Mammary epithelial cell (primary cell): ENCODE results near the gene CELSR1.

Experiments used
- EZH2 ChIP-seq: IDR thresholded peaks from 2 replicates; pipeline ENCODE4 v1.6.1; 2012; ENCODE audit warnings: low read length, inconsistent platforms, borderline replicate concordance
- TF ChIP-seq, protein P1 (sequence below), 2 donors: IDR thresholded peaks in 1 of 2; conservative IDR thresholded peaks in 1 of 2; 2 replicates each; pipeline ENCODE4 v1.5.1; 2011 to 2012; ENCODE audit warnings: inconsistent platforms in 2 of 2, low read length in 2 of 2, mild to moderate bottlenecking in 2 of 2, control low read depth in 1 of 2, low read depth in 1 of 2; ENCODE audit not compliant: insufficient read depth in 1 of 2; ENCODE audit errors: extremely low read depth in 1 of 2

DNA sequence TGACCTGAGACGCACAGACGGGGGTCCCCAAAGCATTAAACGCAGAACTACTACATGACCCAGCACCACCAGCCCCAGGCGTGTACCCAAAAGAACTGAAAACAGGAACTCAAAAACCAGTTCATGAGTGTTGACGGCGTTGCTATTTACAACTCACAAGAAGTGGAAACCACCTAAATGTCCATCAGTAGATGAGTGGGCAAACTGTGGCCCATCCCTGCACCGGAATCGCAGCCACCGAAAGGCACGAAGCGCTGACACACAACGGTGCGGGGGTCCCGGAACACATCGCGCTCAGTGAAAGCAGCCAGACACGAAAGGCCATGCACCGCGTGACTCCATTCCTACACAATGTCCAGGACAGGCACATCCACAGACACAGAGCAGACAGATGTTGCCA is 122.7 kb downstream of the CELSR1 start:
- TF ChIP-seq, protein P1, sequence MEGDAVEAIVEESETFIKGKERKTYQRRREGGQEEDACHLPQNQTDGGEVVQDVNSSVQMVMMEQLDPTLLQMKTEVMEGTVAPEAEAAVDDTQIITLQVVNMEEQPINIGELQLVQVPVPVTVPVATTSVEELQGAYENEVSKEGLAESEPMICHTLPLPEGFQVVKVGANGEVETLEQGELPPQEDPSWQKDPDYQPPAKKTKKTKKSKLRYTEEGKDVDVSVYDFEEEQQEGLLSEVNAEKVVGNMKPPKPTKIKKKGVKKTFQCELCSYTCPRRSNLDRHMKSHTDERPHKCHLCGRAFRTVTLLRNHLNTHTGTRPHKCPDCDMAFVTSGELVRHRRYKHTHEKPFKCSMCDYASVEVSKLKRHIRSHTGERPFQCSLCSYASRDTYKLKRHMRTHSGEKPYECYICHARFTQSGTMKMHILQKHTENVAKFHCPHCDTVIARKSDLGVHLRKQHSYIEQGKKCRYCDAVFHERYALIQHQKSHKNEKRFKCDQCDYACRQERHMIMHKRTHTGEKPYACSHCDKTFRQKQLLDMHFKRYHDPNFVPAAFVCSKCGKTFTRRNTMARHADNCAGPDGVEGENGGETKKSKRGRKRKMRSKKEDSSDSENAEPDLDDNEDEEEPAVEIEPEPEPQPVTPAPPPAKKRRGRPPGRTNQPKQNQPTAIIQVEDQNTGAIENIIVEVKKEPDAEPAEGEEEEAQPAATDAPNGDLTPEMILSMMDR (conservative IDR thresholded peaks at IDR 0.05 in 1 of 2, IDR thresholded peaks at IDR 0.05 in 1 of 2; ENCODE audit: extremely low read depth in 1 of 2, insufficient read depth in 1 of 2, low read depth in 1 of 2, low read length in 2 of 2) = no peak
- TF ChIP-seq EZH2 = no peak
